Upper lobe of left lung (tissue), 4 donors: ENCODE results near the gene CYP20A1.

Experiments used
- EP300 ChIP-seq, 4 donors: sonication (generic); formaldehyde crosslinking; IDR thresholded peaks; one replicate each; pipeline ENCODE4 v1.5.1; 2017; ENCODE audit warnings: antibody characterized with exemption in 4 of 4, control low read depth in 2 of 4
- TF ChIP-seq, protein P1 (sequence below), 6 experiments: fragments of 450-650 bp in 4 of 6; fragments of 200-600 bp in 2 of 6; sonication (generic) in 2 of 6; IDR thresholded peaks; one replicate each; pipeline ENCODE4 v1.5.1; 2016 to 2019; ENCODE audit warnings: antibody characterized with exemption in 6 of 6

DNA sequence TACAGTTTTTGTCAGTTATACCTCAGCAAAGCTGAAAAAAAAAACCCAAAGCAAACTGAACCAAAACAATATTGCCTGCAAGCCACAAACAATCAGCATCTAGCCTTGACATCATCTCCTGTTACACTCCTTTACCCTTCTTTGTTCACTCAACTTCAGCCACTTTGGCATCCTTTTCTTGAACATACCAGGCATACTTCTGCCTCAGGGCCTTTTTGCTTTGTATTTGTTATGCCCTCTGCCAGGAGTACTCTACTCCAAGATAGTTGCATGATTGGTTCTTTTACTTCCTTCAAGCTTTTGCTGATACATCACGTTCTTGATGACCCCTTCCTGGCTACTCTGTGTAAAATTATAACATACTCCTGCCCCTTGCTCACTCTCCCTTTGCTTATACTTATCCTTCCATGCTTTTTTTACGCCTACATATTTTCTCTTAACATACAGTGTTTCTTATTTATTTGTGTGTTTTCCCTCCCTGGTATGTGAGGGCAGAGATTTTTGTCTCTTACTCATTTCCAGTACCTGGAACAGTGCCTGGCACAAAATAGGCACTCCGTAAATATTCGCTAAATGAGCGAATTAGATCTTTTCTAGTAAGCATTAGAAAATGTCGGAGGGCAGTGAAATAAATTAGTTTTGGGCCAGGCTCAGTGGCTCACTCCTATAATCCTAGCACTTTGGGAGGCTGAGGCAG, 102.1 kb downstream of the CYP20A1 start:
- TF ChIP-seq, protein P1, sequence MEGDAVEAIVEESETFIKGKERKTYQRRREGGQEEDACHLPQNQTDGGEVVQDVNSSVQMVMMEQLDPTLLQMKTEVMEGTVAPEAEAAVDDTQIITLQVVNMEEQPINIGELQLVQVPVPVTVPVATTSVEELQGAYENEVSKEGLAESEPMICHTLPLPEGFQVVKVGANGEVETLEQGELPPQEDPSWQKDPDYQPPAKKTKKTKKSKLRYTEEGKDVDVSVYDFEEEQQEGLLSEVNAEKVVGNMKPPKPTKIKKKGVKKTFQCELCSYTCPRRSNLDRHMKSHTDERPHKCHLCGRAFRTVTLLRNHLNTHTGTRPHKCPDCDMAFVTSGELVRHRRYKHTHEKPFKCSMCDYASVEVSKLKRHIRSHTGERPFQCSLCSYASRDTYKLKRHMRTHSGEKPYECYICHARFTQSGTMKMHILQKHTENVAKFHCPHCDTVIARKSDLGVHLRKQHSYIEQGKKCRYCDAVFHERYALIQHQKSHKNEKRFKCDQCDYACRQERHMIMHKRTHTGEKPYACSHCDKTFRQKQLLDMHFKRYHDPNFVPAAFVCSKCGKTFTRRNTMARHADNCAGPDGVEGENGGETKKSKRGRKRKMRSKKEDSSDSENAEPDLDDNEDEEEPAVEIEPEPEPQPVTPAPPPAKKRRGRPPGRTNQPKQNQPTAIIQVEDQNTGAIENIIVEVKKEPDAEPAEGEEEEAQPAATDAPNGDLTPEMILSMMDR (IDR thresholded peaks at IDR 0.05): no peak
- no peak for TF ChIP-seq EP300 (IDR thresholded peaks at IDR 0.05)
